Hepatocyte (in vitro differentiated cells): ENCODE data around the gene OAS1. TPM values are rescaled to one million over a fixed set of nuclear protein-coding genes. Genes with fewer than 3 reads are reported as not detected.

Experiments
- DNase-seq: peaks from one replicate; pipeline ENCODE4 v3.0.0-alpha.2; 2016; ENCODE audit warnings: low spot score
- H2AFZ ChIP-seq: fragments of 200-600 bp; sonication (generic); 2 replicates; pipeline ENCODE4 v1.6.0; 2016; ENCODE audit warnings: antibody characterized with exemption, mild to moderate bottlenecking
- H3K27ac ChIP-seq: fragments of 200-600 bp; sonication (generic); 2 replicates; pipeline ENCODE4 v1.5.1; 2016; ENCODE audit warnings: mild to moderate bottlenecking
- H3K27me3 ChIP-seq: fragments of 200-600 bp; sonication (generic); 2 replicates; pipeline ENCODE4 v1.6.1; 2016
- H3K36me3 ChIP-seq: fragments of 200-600 bp; sonication (generic); replicated peaks from 2 replicates; pipeline ENCODE4 v1.5.1; 2016; ENCODE audit warnings: low read depth; ENCODE audit not compliant: insufficient read depth
- H3K4me1 ChIP-seq: fragments of 200-600 bp; sonication (generic); 2 replicates; pipeline ENCODE4 v1.5.1; 2016; ENCODE audit warnings: mild to moderate bottlenecking, moderate library complexity; ENCODE audit not compliant: insufficient read depth
- H3K4me2 ChIP-seq: fragments of 200-600 bp; sonication (generic); 2 replicates; pipeline ENCODE4 v1.6.0; 2016
- H3K4me3 ChIP-seq: fragments of 200-600 bp; sonication (generic); 2 replicates; pipeline ENCODE4 v1.5.1; 2016; ENCODE audit warnings: mild to moderate bottlenecking
- H3K79me2 ChIP-seq: fragments of 200-600 bp; sonication (generic); 2 replicates; pipeline ENCODE4 v1.6.0; 2017; ENCODE audit warnings: mild to moderate bottlenecking
- H3K9me2 ChIP-seq: fragments of 200-600 bp; sonication (generic); replicated peaks from 2 replicates; pipeline ENCODE4 v1.6.0; 2017; ENCODE audit warnings: mild to moderate bottlenecking; ENCODE audit not compliant: insufficient read depth
- H3K9me3 ChIP-seq: fragments of 200-600 bp; sonication (generic); 2 replicates; pipeline ENCODE4 v1.5.1; 2016; ENCODE audit warnings: low read depth, mild to moderate bottlenecking
- H4K20me1 ChIP-seq: fragments of 200-600 bp; sonication (generic); 2 replicates; pipeline ENCODE4 v1.6.0; 2016; ENCODE audit warnings: mild to moderate bottlenecking; ENCODE audit not compliant: insufficient read depth, poor library complexity, severe bottlenecking
- CTCF ChIP-seq: fragments of 200-600 bp; sonication (generic); IDR thresholded peaks from 2 replicates; pipeline ENCODE4 v1.5.1; 2016; ENCODE audit warnings: antibody characterized with exemption, mild to moderate bottlenecking; ENCODE audit not compliant: poor library complexity
- EZH2 ChIP-seq: fragments of 200-600 bp; sonication (generic); IDR thresholded peaks from 2 replicates; pipeline ENCODE4 v1.6.1; 2016; ENCODE audit warnings: antibody characterized with exemption, mild to moderate bottlenecking, borderline replicate concordance
- EZH2phosphoT487 ChIP-seq: fragments of 200-600 bp; sonication (generic); IDR thresholded peaks from one replicate; pipeline ENCODE4 v1.6.1; 2018; ENCODE audit warnings: antibody characterized with exemption, mild to moderate bottlenecking, low read depth, moderate library complexity; ENCODE audit not compliant: unreplicated experiment, severe bottlenecking
- WGBS: methylation state at CpG from one replicate; pipeline ENCODE4 v1.1.6; 2016; ENCODE audit warnings: low lambda C conversion rate; ENCODE audit errors: missing lambda C conversion rate; 5-methylcytosine and 5-hydroxymethylcytosine counted together
- polyA plus RNA-seq: library from polyadenylated mRNA; unstranded; fragments of >200 nt; fragmentation: Nextera tagmentation; extraction: Ambion mirVana; gene quantifications from 2 replicates; pipeline ENCODE4 v1.2.1, GENCODE V29; 2016
- total RNA-seq: library from RNA; depleted of rRNA; stranded (reverse); fragments of >200 nt; gene quantifications from 2 replicates; pipeline ENCODE4 v1.2.3, GENCODE V29; 2014

Gene OAS1
- total and polyA plus RNA-seq, 2 experiments from 2014 or later = 18.6 to 25.0 TPM

- H3K27me3 ChIP-seq = no peaks in the 10 kb centered on the region
- no peaks in the 10 kb centered on the region for H4K20me1 ChIP-seq
- no peaks in the 10 kb centered on the region for H3K9me3 ChIP-seq
- no peaks in the 10 kb centered on the region for H3K9me2 ChIP-seq
- H3K4me2 ChIP-seq = no peak overlapping the region
- peak overlapping the region; percentile 86 for H3K27ac ChIP-seq
- no peak for DNase-seq
- no peaks in the 10 kb centered on the region for H3K79me2 ChIP-seq
- no peaks in the 10 kb centered on the region for H3K4me1 ChIP-seq
- TF ChIP-seq EZH2 (no peak), CTCF (no peak), EZH2phosphoT487 (no peak)
- 81% methylated on average over 3 of the region's 3 CpGs for WGBS
- no peak overlapping the region for H3K4me3 ChIP-seq
- no peaks in the 10 kb centered on the region for H3K36me3 ChIP-seq
- H2AFZ ChIP-seq = no peak overlapping the region
Measured at GRCh38 chr12:112927475-112927874, 20.7 kb downstream of the OAS1 start.

GRCh38 chr12:112927925-112928324 lies 21.2 kb downstream of the OAS1 start:
- Histone ChIP-seq H4K20me1 (no peaks in the 10 kb centered on the region), H3K36me3 (no peaks in the 10 kb centered on the region), H3K79me2 (no peaks in the 10 kb centered on the region), H3K4me1 (no peaks in the 10 kb centered on the region), H3K4me3 (no peak overlapping the region), H3K9me2 (no peaks in the 10 kb centered on the region), H3K4me2 (no peak overlapping the region), H3K9me3 (no peaks in the 10 kb centered on the region), H3K27me3 (no peaks in the 10 kb centered on the region), H3K27ac (peak overlapping the region; percentile 86), H2AFZ (no peak overlapping the region)
- 81% methylated on average over 2 of the region's 2 CpGs for WGBS
- no peak for DNase-seq
- no peak for TF ChIP-seq EZH2
- TF ChIP-seq EZH2phosphoT487 = no peak
- no peak for TF ChIP-seq CTCF

GRCh38 chr12:112928978-112929377 lies 22.2 kb downstream of the OAS1 start:
- 94% methylated on average over 1 of the region's 1 CpG for WGBS
- Histone ChIP-seq H3K36me3 (no peaks in the 10 kb centered on the region), H3K27me3 (no peaks in the 10 kb centered on the region), H3K4me2 (no peak overlapping the region), H3K4me1 (no peaks in the 10 kb centered on the region), H2AFZ (no peak overlapping the region), H3K79me2 (no peaks in the 10 kb centered on the region), H3K9me2 (no peaks in the 10 kb centered on the region), H3K27ac (no peak overlapping the region), H4K20me1 (no peaks in the 10 kb centered on the region), H3K9me3 (no peaks in the 10 kb centered on the region), H3K4me3 (no peak overlapping the region)
- no peak for DNase-seq
- TF ChIP-seq CTCF (no peak), EZH2phosphoT487 (no peak), EZH2 (no peak)

GRCh38 chr12:112929715-112930114 lies 23.0 kb downstream of the OAS1 start:
- H3K27me3 ChIP-seq = no peaks in the 10 kb centered on the region
- no peaks in the 10 kb centered on the region for H4K20me1 ChIP-seq
- H3K9me2 ChIP-seq = no peaks in the 10 kb centered on the region
- TF ChIP-seq EZH2 = no peak
- TF ChIP-seq EZH2phosphoT487 = no peak
- no peak overlapping the region for H3K27ac ChIP-seq
- H3K4me3 ChIP-seq = no peak overlapping the region
- H3K79me2 ChIP-seq = no peaks in the 10 kb centered on the region
- no peaks in the 10 kb centered on the region for H3K9me3 ChIP-seq
- no peak for DNase-seq
- no peaks in the 10 kb centered on the region for H3K4me1 ChIP-seq
- 94% methylated on average over 3 of the region's 3 CpGs for WGBS
- no peak overlapping the region for H3K4me2 ChIP-seq
- H2AFZ ChIP-seq = no peak overlapping the region
- no peaks in the 10 kb centered on the region for H3K36me3 ChIP-seq
